Mesangial cell (primary cell): ENCODE results near the gene ZC3H15. TPM values are rescaled to one million over a fixed set of nuclear protein-coding genes. Genes with fewer than 3 reads are reported as not detected.

Source experiments
- total RNA-seq: library from RNA; depleted of rRNA; stranded (reverse); fragments of >200 nt; gene quantifications from 2 replicates; pipeline ENCODE4 v1.2.3, GENCODE V29; 2015

ZC3H15 gene
- total RNA-seq: 26.5 and 42.0 TPM in 2 replicates

GRCh38 chr2:186485871-186486650 lies at the start of gene ZC3H15:
TSS of gene ZC3H15 (plus strand) at chr2:186486260. CDS start at chr2:186486383, 123 bp downstream.

Other genes starting within 250 kb of the ZC3H15 start
- 108 and 186 TPM in 2 replicates for gene ITGAV, start 103.8 kb downstream of the ZC3H15 start, total RNA-seq
- 3.1 and 4.3 TPM in 2 replicates for gene FAM171B, start 207.8 kb downstream of the ZC3H15 start, total RNA-seq